Ascending aorta (tissue), 2 donors: Measurements from ENCODE around the gene CHST15. TPM values are rescaled to one million over a fixed set of nuclear protein-coding genes. Genes with fewer than 3 reads are reported as not detected.

ENCODE experiments used
- DNase-seq, 2 donors: peaks; one replicate each; pipeline ENCODE4 v3.0.0-alpha.2; 2019; ENCODE audit warnings: low spot score in 2 of 2
- H3K27ac ChIP-seq, 2 donors: fragments of 200-600 bp; sonication (generic); one replicate each; pipeline ENCODE4 v1.5.1; 2016 to 2017; ENCODE audit warnings: mild to moderate bottlenecking in 1 of 2
- H3K27me3 ChIP-seq: fragments of 200-600 bp; sonication (generic); one replicate; pipeline ENCODE4 v1.5.1; 2017
- H3K36me3 ChIP-seq, 2 donors: fragments of 200-600 bp; sonication (generic); one replicate each; pipeline ENCODE4 v1.5.1; 2016
- H3K4me1 ChIP-seq, 2 donors: fragments of 200-600 bp; sonication (generic); one replicate each; pipeline ENCODE4 v1.5.1; 2016 to 2017; ENCODE audit warnings: mild to moderate bottlenecking in 1 of 2
- H3K4me3 ChIP-seq, 2 donors: fragments of 200-600 bp; sonication (generic); one replicate each; pipeline ENCODE4 v1.5.1; 2016 to 2017; ENCODE audit warnings: mild to moderate bottlenecking in 1 of 2
- H3K9me3 ChIP-seq, 2 donors: fragments of 200-600 bp; sonication (generic); one replicate each; pipeline ENCODE4 v1.5.1; 2016
- intact Hi-C: fragments of 100-400 bp; cut with DNase I; formaldehyde crosslinking; loops from one replicate; pipeline ENCODE4 v1.15.1; 2023
- total RNA-seq: library from RNA; depleted of rRNA; stranded (reverse); fragments of >200 nt; gene quantifications from one replicate; pipeline ENCODE4 v1.1.0, GENCODE V29; 2016
- TF ChIP-seq, protein P1 (sequence below), 3 experiments: fragments of 200-600 bp in 2 of 3; fragments of 450-650 bp in 1 of 3; sonication (generic) in 2 of 3; IDR thresholded peaks; one replicate each; pipeline ENCODE4 v1.5.1; 2016 to 2019; ENCODE audit warnings: antibody characterized with exemption in 3 of 3, mild to moderate bottlenecking in 1 of 3, moderate library complexity in 1 of 3

The CHST15 gene
- total RNA-seq, 1 donor from 2014 or later: 20.4 TPM

DNA sequence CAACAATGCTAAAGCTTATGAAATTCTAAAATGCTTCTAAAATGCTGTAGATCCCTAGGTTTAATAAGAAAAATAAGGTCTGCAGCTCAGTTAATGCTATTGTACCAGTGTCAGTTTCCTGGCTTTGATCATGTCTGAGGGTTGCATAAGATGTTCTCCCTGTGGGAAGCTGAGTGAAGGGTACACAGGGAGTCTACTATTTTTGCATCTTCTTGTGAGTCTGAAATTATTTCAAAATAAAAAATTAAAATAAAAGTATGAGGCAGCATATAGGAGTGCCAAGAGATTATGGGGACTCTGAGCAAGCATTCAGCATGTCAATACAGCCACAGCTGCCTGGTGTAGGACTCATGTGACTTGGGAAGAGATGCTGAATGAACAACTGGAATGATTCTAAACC lies 14.7 kb downstream of the CHST15 start:
- intact Hi-C loops: no loop called here
- H3K36me3 ChIP-seq: no peaks in the 10 kb centered on the region
- peaks cover 0 to 10% of the 10 kb centered on the region in 2 donors for H3K4me1 ChIP-seq
- H3K9me3 ChIP-seq: no peaks in the 10 kb centered on the region
- no peak overlapping the region for H3K27ac ChIP-seq
- TF ChIP-seq, protein P1, sequence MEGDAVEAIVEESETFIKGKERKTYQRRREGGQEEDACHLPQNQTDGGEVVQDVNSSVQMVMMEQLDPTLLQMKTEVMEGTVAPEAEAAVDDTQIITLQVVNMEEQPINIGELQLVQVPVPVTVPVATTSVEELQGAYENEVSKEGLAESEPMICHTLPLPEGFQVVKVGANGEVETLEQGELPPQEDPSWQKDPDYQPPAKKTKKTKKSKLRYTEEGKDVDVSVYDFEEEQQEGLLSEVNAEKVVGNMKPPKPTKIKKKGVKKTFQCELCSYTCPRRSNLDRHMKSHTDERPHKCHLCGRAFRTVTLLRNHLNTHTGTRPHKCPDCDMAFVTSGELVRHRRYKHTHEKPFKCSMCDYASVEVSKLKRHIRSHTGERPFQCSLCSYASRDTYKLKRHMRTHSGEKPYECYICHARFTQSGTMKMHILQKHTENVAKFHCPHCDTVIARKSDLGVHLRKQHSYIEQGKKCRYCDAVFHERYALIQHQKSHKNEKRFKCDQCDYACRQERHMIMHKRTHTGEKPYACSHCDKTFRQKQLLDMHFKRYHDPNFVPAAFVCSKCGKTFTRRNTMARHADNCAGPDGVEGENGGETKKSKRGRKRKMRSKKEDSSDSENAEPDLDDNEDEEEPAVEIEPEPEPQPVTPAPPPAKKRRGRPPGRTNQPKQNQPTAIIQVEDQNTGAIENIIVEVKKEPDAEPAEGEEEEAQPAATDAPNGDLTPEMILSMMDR (IDR thresholded peaks at IDR 0.05): no peak
- no peak for DNase-seq
- no peak overlapping the region for H3K4me3 ChIP-seq
- H3K27me3 ChIP-seq: no peaks in the 10 kb centered on the region

DNA sequence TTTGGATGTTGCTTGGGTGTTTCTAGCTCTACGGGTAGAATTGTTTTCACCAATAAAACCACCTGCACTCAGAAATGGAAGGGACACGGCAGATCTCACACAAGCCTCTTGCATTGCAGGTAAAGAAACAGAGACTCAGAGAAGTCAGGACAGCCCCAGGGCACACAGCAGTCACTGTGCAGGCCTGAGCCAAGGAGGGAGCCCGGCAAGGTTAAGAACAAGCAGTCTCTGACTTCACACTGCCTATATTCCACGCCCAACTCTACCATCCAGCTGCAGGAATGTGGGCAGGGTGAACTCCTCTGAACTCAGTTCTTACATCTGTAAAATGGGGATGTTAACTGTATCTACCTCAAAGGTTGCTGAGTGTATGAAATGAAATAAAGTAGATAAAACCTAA lies 15.4 kb downstream of the CHST15 start:
- Histone ChIP-seq H3K36me3 (no peaks in the 10 kb centered on the region), H3K27ac (no peak overlapping the region), H3K4me3 (no peak overlapping the region), H3K9me3 (no peaks in the 10 kb centered on the region), H3K4me1 (peaks cover 0 to 10% of the 10 kb centered on the region in 2 donors), H3K27me3 (no peaks in the 10 kb centered on the region)
- TF ChIP-seq, protein P1 (IDR thresholded peaks at IDR 0.05): no peak
- intact Hi-C loops: no loop called here
- no peak for DNase-seq

DNA sequence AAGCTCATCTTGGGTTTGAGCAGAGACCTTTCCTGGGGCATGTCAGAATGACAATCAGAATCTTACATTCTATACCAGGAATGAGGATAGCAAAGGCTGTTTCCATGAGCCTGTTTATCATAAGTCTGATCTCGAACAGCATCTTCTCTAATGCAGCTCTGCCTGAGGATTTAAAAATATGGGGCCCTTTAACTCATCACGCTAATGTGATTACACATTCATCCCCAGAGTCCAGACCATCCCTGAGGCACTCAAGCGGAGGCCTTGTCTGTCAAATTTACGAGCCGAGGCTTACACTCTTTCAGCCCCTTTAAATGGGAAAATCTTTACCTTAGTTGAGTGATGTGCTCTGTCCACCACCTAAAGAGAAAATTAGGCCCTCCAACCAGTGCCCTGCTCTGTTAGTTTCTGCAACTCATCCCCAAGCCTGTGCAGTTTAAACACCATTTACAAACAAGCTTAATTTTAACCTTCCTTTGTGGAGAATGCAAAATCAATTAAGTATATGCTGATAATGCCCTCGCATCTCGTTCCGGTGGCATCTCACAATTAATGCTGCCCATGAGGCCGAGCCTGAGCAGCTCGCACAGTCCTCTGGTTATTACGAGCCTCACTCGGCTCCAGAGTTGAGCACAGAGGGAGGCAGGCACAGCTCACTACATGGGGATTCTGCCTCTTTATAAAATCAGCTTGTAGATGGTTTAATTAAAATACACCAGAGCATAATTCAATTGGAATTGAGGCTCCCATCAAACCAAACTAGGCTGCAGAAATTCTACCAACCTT lies 16.0 kb downstream of the CHST15 start:
- no peaks in the 10 kb centered on the region for H3K9me3 ChIP-seq
- intact Hi-C loops: no loop called here
- H3K4me1 ChIP-seq: peaks cover 0 to 10% of the 10 kb centered on the region in 2 donors
- TF ChIP-seq, protein P1 (IDR thresholded peaks at IDR 0.05): no peak
- no peak overlapping the region for H3K4me3 ChIP-seq
- no peak overlapping the region for H3K27ac ChIP-seq
- H3K27me3 ChIP-seq: no peaks in the 10 kb centered on the region
- DNase-seq: no peak
- no peaks in the 10 kb centered on the region for H3K36me3 ChIP-seq

DNA sequence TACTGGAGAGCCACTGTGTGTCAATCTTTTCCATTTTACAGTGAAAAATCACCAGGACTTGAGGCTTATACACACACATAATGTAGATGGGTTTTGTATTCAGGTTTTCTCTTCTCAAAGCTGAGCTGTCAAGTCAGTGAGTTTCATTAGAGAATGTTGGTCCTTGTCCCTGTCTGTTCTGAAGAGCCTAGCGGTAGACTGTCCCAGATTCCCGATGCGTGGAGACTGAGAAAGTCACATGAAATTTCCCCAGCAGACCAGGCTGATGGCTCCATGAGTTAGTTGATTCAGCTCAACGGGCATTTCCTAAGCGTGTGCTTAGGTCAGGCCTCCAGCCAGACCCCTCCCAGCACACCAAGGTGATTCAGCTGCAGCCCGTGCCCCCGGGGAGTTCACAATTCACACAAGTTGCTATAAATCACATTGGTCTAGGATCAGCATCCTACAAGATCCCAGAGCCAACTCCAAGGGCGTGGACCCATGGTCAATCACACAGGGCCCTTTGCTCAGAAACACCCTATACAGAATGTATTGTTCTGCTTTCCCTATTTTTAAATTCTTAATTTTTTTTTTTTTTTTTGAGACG lies 17.2 kb downstream of the CHST15 start:
- DNase-seq: no peak
- H3K36me3 ChIP-seq: no peaks in the 10 kb centered on the region
- TF ChIP-seq, protein P1 (IDR thresholded peaks at IDR 0.05): no peak
- H3K27ac ChIP-seq: no peak overlapping the region
- no peak overlapping the region for H3K4me3 ChIP-seq
- no peaks in the 10 kb centered on the region for H3K9me3 ChIP-seq
- intact Hi-C loops: no loop called here
- H3K27me3 ChIP-seq: no peaks in the 10 kb centered on the region
- H3K4me1 ChIP-seq: peaks cover 0 to 10% of the 10 kb centered on the region in 2 donors

DNA sequence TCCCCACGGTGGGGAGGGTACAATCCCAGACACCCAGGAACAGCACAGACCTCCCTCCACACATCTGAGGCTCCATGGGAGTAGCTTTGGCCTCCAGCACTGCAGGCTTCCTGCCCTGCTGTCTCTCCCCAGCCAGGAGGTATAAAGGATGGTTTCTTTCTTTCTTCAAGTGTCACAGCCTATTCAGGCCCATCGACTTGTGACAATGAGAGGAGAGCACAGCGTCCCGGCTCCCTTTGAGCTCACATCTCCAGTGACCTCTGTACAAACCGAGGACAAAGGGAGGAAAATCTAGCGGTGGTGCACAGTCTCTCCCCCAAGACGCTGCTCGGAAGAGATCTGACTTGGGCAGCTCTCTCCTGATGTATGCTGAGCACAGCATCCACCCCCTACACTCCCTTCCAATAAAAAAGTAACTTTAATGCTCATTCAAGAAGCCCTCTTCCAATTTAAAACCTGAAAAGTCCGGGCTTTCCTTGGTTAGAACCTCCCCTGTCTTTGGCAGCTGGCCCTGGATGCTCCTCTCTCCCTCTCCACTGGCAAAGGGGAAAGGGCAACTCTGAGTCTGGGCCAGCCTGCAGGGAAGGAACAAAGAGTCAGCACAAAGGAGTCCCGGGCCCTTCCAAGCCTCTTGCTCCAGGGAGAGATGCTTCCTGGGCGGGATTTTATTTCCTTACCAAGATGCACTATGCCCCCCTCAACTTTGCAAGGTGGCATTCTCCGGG lies 18.0 kb downstream of the CHST15 start:
- TF ChIP-seq, protein P1 (IDR thresholded peaks at IDR 0.05): no peak
- Histone ChIP-seq H3K9me3 (no peaks in the 10 kb centered on the region), H3K36me3 (no peaks in the 10 kb centered on the region), H3K4me3 (no peak overlapping the region), H3K27me3 (no peaks in the 10 kb centered on the region), H3K27ac (no peak overlapping the region), H3K4me1 (peaks cover 0 to 10% of the 10 kb centered on the region in 2 donors)
- intact Hi-C loops: no loop called here
- no peak for DNase-seq
